Measurements from ENCODE around the gene TP53TG5. TPM values are rescaled to one million over a fixed set of nuclear protein-coding genes. Genes with fewer than 3 reads are reported as not detected.

TP53TG5 gene
- total RNA-seq, 6 experiments from 2014 or later, result not detected

GRCh38 chr20:45341579-45341938, 36.6 kb downstream of the TP53TG5 start:
- peak overlapping the region; percentile 91 to 99 (median 97) for H3K27ac ChIP-seq
- H3K4me1 ChIP-seq, result peaks cover 0 to 70% (median 29%) of the 10 kb centered on the region in 4 donors
- intact Hi-C loops (cut with DNase I), result no loop called here
- H3K4me3 ChIP-seq, result peak overlapping the region in 2 of 3 donors; percentile 84 to 90
- peaks cover 0 to 9% (median 0%) of the 10 kb centered on the region in 4 donors for H3K36me3 ChIP-seq
- peak in 1 of 4 donors; percentile 1 for ATAC-seq
- no peaks in the 10 kb centered on the region for H3K9me3 ChIP-seq
- TF ChIP-seq POLR2A (IDR thresholded peaks at IDR 0.05), result no peak
- TF ChIP-seq CTCF (IDR thresholded peaks at IDR 0.05), result no peak
- peak in 1 of 3 donors; percentile 77 for DNase-seq
- no peaks in the 10 kb centered on the region for H3K27me3 ChIP-seq
- 31% methylated on average over 2 of the region's 3 CpGs for WGBS (ENCODE audit: insufficient coverage, low coverage, low lambda C conversion rate, missing lambda C conversion rate)

DNA sequence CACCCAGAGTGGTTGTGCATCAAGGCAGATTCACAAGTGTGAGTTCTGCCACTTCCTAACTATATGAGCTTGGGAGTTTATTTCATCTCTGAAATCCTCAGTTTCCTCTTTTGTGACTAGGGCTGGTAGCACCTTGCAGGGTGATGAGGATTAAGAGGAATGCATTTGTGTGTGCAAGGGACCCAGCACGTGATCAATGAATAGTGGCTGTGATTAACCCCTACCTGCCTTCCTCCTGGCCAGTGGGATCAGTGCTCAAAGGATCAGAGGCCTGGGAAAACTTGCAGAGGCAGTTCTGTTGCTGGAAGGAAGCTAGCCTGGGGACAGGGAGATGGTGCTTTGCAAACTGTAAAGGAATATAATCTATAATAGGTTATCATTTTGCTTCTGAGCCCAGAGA, 37.2 kb downstream of the TP53TG5 start:
- Histone ChIP-seq H3K4me1 (peaks cover 0 to 76% (median 32%) of the 10 kb centered on the region in 4 donors), H3K27me3 (no peaks in the 10 kb centered on the region), H3K36me3 (peaks cover 0 to 9% (median under 1%) of the 10 kb centered on the region in 4 donors), H3K27ac (peak overlapping the region; percentile 91 to 99 (median 97)), H3K9me3 (no peaks in the 10 kb centered on the region), H3K4me3 (peak overlapping the region in 2 of 3 donors; percentile 84 to 90)
- TF ChIP-seq POLR2A (IDR thresholded peaks at IDR 0.05) (no peak), CTCF (IDR thresholded peaks at IDR 0.05) (no peak)
- ATAC-seq (no peak), DNase-seq (no peak)
- intact Hi-C loops (cut with DNase I), result no loop called here
- 25% methylated on average over 1 of the region's 1 CpG for WGBS (ENCODE audit: insufficient coverage, low coverage, low lambda C conversion rate, missing lambda C conversion rate)

DNA sequence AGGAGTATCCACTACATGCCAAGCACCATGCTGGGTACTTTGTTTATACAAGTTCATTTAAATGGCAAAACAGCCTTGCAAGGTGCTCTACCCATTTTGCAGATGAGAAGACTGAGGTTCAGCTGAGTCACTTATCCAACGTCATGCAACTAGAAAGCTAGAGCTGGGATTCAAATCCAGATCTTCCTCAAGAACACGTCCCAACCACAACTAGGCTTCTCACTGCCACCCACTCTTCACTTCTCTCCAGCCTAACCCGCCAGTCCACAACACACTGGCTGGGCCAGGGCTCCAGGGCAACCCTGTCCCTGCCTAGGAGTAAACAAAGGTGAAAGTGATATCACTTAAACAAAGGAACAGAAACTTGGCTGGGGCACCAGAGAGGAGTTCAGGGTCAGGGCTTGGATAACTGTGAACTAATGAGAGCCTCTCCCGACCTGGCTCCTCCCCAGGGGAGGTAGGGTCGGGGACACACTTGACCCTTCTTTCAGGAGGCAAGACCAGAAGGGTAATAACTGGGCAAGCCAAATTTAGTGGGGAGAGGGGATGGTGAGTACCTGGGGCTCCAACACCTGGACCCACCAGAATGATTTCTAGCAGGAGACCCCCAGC, 37.8 kb downstream of the TP53TG5 start:
- intact Hi-C loops (cut with DNase I), result no loop called here
- no peaks in the 10 kb centered on the region for H3K9me3 ChIP-seq
- H3K27ac ChIP-seq, result peak overlapping the region; percentile 91 to 99 (median 97)
- H3K36me3 ChIP-seq, result peaks cover 0 to 15% (median 6%) of the 10 kb centered on the region in 4 donors
- peak; percentile 56 for TF ChIP-seq POLR2A (IDR thresholded peaks at IDR 0.05)
- no peak for TF ChIP-seq CTCF (IDR thresholded peaks at IDR 0.05)
- no peaks in the 10 kb centered on the region for H3K27me3 ChIP-seq
- ATAC-seq, result peak; percentile 19 to 61 (median 44)
- H3K4me3 ChIP-seq, result peak overlapping the region in 1 of 3 donors; percentile 90
- WGBS (ENCODE audit: insufficient coverage, low coverage, low lambda C conversion rate, missing lambda C conversion rate), result 16% methylated on average over 5 of the region's 5 CpGs
- peak; percentile 65 to 90 (median 88) for DNase-seq
- H3K4me1 ChIP-seq, result peaks cover 0 to 78% (median 32%) of the 10 kb centered on the region in 4 donors

DNA sequence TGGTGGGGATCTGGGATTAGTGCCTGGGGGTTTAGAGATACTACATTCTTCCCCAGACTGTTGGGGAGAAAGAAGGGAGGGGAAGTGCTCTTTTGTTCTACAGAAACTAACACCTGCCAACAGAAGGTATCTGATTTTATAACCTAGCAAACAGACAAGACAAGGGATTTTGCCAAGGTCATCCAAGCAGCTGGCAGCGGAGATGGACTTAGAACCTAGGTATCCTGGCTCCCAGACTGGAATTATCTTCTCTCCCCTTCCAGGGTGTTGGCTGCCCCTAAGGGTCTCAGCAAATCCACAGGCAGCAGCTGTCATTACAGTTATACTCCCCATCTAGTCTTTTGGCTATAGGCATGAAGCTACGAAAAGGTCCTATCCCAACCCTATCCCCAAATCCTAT, 38.3 kb downstream of the TP53TG5 start:
- intact Hi-C loops (cut with DNase I), result no loop called here
- Histone ChIP-seq H3K4me3 (peak overlapping the region in 1 of 3 donors; percentile 11), H3K4me1 (peaks cover 0 to 77% (median 32%) of the 10 kb centered on the region in 4 donors), H3K27ac (peak overlapping the region; percentile 91 to 99 (median 97)), H3K9me3 (no peaks in the 10 kb centered on the region), H3K27me3 (no peaks in the 10 kb centered on the region), H3K36me3 (peaks cover 0 to 21% (median 9%) of the 10 kb centered on the region in 4 donors)
- ATAC-seq (peak in 1 of 4 donors; percentile 0), DNase-seq (peak in 1 of 3 donors; percentile 67)
- TF ChIP-seq CTCF (IDR thresholded peaks at IDR 0.05) (no peak), POLR2A (IDR thresholded peaks at IDR 0.05) (no peak)
- 67% methylated on average over 1 of the region's 2 CpGs for WGBS (ENCODE audit: insufficient coverage, low coverage, low lambda C conversion rate, missing lambda C conversion rate)

All from right lobe of liver (tissue), 6 donors.